Gastrocnemius medialis (tissue), 4 donors: ENCODE data around the gene MN1. TPM values are rescaled to one million over a fixed set of nuclear protein-coding genes. Genes with fewer than 3 reads are reported as not detected.
A peak's percentile ranks its signal among the peaks of the same experiment; 100 is the strongest.

ENCODE experiments used
- ATAC-seq, 2 donors: fragments of 150-250 bp; one replicate each; pipeline ENCODE4 v1.9.1; 2016
- DNase-seq, 2 donors: peaks; one replicate each; pipeline ENCODE4 v3.0.0-alpha.2; 2019
- H3K27ac ChIP-seq, 4 donors: fragments of 200-600 bp; sonication (generic); 1 replicate in 1 of 4; 2 replicates in 3 of 4; pipeline ENCODE4 v1.5.1; 2016 to 2018; ENCODE audit warnings: mild to moderate bottlenecking in 2 of 4, moderate library complexity in 1 of 4
- H3K27me3 ChIP-seq, 3 donors: fragments of 200-600 bp; sonication (generic) in 2 of 3; 1 replicate in 1 of 3; 2 replicates in 2 of 3; pipeline versions ENCODE4 v1.5.1 to v1.6.0; 2016 to 2019; ENCODE audit warnings: mild to moderate bottlenecking in 1 of 3, moderate library complexity in 1 of 3
- H3K36me3 ChIP-seq, 2 donors: fragments of 200-600 bp; sonication (generic) in 1 of 2; one replicate each; pipeline ENCODE4 v1.5.1; 2017 to 2018
- H3K4me1 ChIP-seq, 2 donors: fragments of 200-600 bp; sonication (generic) in 1 of 2; one replicate each; pipeline ENCODE4 v1.5.1; 2016 to 2017; ENCODE audit warnings: mild to moderate bottlenecking in 2 of 2
- H3K4me3 ChIP-seq, 4 donors: fragments of 200-600 bp; sonication (generic) in 3 of 4; 1 replicate in 1 of 4; 2 replicates in 3 of 4; pipeline ENCODE4 v1.5.1; 2016 to 2019; ENCODE audit warnings: mild to moderate bottlenecking in 2 of 4
- H3K9me3 ChIP-seq, 3 donors: fragments of 200-600 bp; sonication (generic) in 2 of 3; 1 replicate in 1 of 3; 2 replicates in 2 of 3; pipeline ENCODE4 v1.5.1; 2016 to 2019
- POLR2A ChIP-seq, 2 donors: fragments of 450-650 bp; IDR thresholded peaks; one replicate each; pipeline ENCODE4 v1.6.1; 2017; ENCODE audit warnings: antibody characterized with exemption in 2 of 2, mild to moderate bottlenecking in 2 of 2, moderate library complexity in 2 of 2
- in situ Hi-C, 4 donors: fragments of 200-750 bp; cut with MboI; loops; one replicate each; pipeline versions ENCODE4 v1.15.0 to v1.8.0; 2017; ENCODE audit warnings: low sequenced_read_pairs in 4 of 4
- intact Hi-C: fragments of 100-400 bp; cut with DNase I; formaldehyde crosslinking; loops from one replicate; pipeline ENCODE4 v1.15.1; 2023; ENCODE audit warnings: low total_unique reads
- total RNA-seq, 4 donors: library from RNA; depleted of rRNA; stranded (reverse); fragments of >200 nt; gene quantifications; one replicate each; pipeline versions ENCODE4 v1.1.0 to v1.2.3, GENCODE V29; 2016
- TF ChIP-seq, protein P1 (sequence below), 5 experiments: fragments of 450-650 bp in 3 of 5; fragments of 200-600 bp in 2 of 5; sonication (generic) in 2 of 5; IDR thresholded peaks in 4 of 5; conservative IDR thresholded peaks in 1 of 5; 1 replicate in 4 of 5; 2 replicates in 1 of 5; pipeline ENCODE4 v1.5.1; 2016 to 2019; ENCODE audit warnings: antibody characterized with exemption in 5 of 5, mild to moderate bottlenecking in 3 of 5, moderate library complexity in 3 of 5

MN1 gene
- total RNA-seq, 4 donors from 2014 or later = 8.8 to 40.0 (median 36.6) TPM

GRCh38 chr22:27776650-27776958 is 25.0 kb downstream of the MN1 start:
- H3K4me3 ChIP-seq = peak overlapping the region; percentile 6 to 28 (median 22)
- peaks cover 39 to 72% of the 10 kb centered on the region in 2 donors for H3K4me1 ChIP-seq
- no peak for TF ChIP-seq POLR2A (IDR thresholded peaks at IDR 0.05)
- TF ChIP-seq, protein P1, sequence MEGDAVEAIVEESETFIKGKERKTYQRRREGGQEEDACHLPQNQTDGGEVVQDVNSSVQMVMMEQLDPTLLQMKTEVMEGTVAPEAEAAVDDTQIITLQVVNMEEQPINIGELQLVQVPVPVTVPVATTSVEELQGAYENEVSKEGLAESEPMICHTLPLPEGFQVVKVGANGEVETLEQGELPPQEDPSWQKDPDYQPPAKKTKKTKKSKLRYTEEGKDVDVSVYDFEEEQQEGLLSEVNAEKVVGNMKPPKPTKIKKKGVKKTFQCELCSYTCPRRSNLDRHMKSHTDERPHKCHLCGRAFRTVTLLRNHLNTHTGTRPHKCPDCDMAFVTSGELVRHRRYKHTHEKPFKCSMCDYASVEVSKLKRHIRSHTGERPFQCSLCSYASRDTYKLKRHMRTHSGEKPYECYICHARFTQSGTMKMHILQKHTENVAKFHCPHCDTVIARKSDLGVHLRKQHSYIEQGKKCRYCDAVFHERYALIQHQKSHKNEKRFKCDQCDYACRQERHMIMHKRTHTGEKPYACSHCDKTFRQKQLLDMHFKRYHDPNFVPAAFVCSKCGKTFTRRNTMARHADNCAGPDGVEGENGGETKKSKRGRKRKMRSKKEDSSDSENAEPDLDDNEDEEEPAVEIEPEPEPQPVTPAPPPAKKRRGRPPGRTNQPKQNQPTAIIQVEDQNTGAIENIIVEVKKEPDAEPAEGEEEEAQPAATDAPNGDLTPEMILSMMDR (IDR thresholded peaks at IDR 0.05 in 4 of 5, conservative IDR thresholded peaks at IDR 0.05 in 1 of 5) = no peak
- DNase-seq (no peak), ATAC-seq (no peak)
- intact Hi-C loops (no loop called here), in situ Hi-C loops (loop anchor here in 1 of 4 donors (25.0 kb wide), 1 partner anchor 139 kb away; no protein-coding TSS in a partner anchor)
- H3K27me3 ChIP-seq = no peaks in the 10 kb centered on the region
- no peaks in the 10 kb centered on the region for H3K36me3 ChIP-seq
- no peaks in the 10 kb centered on the region for H3K9me3 ChIP-seq
- peak overlapping the region; percentile 90 to 95 (median 94) for H3K27ac ChIP-seq

GRCh38 chr22:27775758-27776649 is 25.6 kb downstream of the MN1 start:
- intact Hi-C loops (no loop called here), in situ Hi-C loops (loop anchor here in 1 of 4 donors (25.0 kb wide), 1 partner anchor 139 kb away; no protein-coding TSS in a partner anchor)
- Histone ChIP-seq H3K36me3 (no peaks in the 10 kb centered on the region), H3K4me1 (peaks cover 33 to 68% of the 10 kb centered on the region in 2 donors), H3K27ac (peak overlapping the region; percentile 90 to 95 (median 94)), H3K4me3 (peak overlapping the region in 3 of 4 donors; percentile 21 to 28 (median 22)), H3K27me3 (no peaks in the 10 kb centered on the region), H3K9me3 (no peaks in the 10 kb centered on the region)
- no peak for ATAC-seq
- DNase-seq = no peak
- TF ChIP-seq, protein P1 (IDR thresholded peaks at IDR 0.05 in 4 of 5, conservative IDR thresholded peaks at IDR 0.05 in 1 of 5) = no peak
- no peak for TF ChIP-seq POLR2A (IDR thresholded peaks at IDR 0.05)

DNA sequence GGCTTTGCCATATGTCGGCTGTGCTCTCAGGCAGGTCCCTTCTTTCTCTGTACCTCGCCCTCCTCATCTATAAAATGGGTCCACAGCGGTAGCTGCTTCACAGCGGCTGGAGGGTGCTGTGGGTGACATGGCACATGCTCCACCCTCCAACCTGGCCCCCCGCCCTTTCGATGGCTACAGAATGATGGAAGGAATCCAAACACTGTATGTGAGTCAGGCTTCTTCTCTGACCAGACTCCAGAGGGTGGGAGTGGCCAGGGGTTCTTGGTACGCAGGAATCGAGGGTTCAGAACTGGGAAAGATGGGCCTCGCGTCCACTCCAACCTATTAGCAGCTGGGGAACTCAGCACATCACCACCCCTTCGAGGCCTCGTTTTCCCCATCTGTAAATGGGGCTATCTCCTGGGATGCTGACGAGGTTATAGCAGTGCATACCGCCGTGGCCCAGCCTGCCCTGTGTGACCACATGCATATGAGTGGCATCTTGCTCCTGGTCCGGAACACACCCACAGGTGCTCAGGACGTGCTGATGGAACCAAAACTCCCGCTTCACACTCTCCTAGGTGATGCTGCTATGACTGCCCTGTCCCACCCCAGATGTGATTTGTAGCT is 26.4 kb downstream of the MN1 start:
- Histone ChIP-seq H3K4me1 (peaks cover 33 to 62% of the 10 kb centered on the region in 2 donors), H3K27me3 (no peaks in the 10 kb centered on the region), H3K4me3 (no peak overlapping the region), H3K27ac (peak overlapping the region; percentile 90 to 95 (median 94)), H3K36me3 (no peaks in the 10 kb centered on the region), H3K9me3 (no peaks in the 10 kb centered on the region)
- in situ Hi-C loops = loop anchor here in 1 of 4 donors (25.0 kb wide), 1 partner anchor 138 kb away; no protein-coding TSS in a partner anchor
- ATAC-seq (no peak), DNase-seq (no peak)
- intact Hi-C loops = no loop called here
- TF ChIP-seq, protein P1 (IDR thresholded peaks at IDR 0.05 in 4 of 5, conservative IDR thresholded peaks at IDR 0.05 in 1 of 5) = no peak
- no peak for TF ChIP-seq POLR2A (IDR thresholded peaks at IDR 0.05)

DNA sequence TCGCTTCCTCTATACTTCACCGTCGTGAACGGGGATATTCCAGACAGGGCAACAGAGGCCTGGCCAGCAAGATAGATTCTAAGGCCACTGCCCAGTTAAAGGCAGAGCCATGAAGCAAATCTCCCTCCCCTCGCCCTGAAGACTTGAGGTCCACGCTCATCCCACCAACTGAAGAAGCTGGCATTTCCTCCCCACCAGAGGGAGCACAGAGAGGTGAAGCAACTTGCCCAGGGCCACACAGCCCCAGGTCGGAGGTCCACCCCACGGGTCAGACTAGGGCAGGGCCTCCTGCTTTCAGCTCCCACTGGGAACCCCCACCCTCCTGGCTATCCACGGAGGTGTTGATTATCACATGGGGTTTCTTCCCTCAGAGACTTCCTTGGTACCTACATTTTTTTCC is 27.4 kb downstream of the MN1 start:
- no peak for ATAC-seq
- TF ChIP-seq POLR2A (IDR thresholded peaks at IDR 0.05) = no peak
- TF ChIP-seq, protein P1 (IDR thresholded peaks at IDR 0.05 in 4 of 5, conservative IDR thresholded peaks at IDR 0.05 in 1 of 5) = no peak
- H3K27ac ChIP-seq = peak overlapping the region; percentile 8 to 94 (median 58)

More for the DNA sequence above, 27.4 kb downstream of the MN1 start:
- peaks cover 33 to 60% of the 10 kb centered on the region in 2 donors for H3K4me1 ChIP-seq
- intact Hi-C loops = no loop called here
- no peaks in the 10 kb centered on the region for H3K9me3 ChIP-seq
- H3K36me3 ChIP-seq = no peaks in the 10 kb centered on the region
- H3K27me3 ChIP-seq = no peaks in the 10 kb centered on the region
- in situ Hi-C loops = no loop called here
- H3K4me3 ChIP-seq = no peak overlapping the region
- DNase-seq = no peak
